DLD1 (cell line): ENCODE measurements around the gene RNF224.

ENCODE experiments used
- in situ Hi-C: cut with HindIII; loops from 2 replicates; pipeline ENCODE4 v1.10.0; 2017; ENCODE audit warnings: low sequenced_read_pairs

The RNF224 gene

GRCh38 chr9:137213160-137214060 is 13.9 kb upstream of the RNF224 start:
- in situ Hi-C loops = no loop called here

GRCh38 chr9:137214620-137215019 is 12.7 kb upstream of the RNF224 start:
- in situ Hi-C loops = no loop called here

GRCh38 chr9:137215196-137215986 is 11.9 kb upstream of the RNF224 start:
- in situ Hi-C loops = no loop called here

GRCh38 chr9:137216188-137216965 is 10.9 kb upstream of the RNF224 start:
- in situ Hi-C loops = no loop called here

DNA sequence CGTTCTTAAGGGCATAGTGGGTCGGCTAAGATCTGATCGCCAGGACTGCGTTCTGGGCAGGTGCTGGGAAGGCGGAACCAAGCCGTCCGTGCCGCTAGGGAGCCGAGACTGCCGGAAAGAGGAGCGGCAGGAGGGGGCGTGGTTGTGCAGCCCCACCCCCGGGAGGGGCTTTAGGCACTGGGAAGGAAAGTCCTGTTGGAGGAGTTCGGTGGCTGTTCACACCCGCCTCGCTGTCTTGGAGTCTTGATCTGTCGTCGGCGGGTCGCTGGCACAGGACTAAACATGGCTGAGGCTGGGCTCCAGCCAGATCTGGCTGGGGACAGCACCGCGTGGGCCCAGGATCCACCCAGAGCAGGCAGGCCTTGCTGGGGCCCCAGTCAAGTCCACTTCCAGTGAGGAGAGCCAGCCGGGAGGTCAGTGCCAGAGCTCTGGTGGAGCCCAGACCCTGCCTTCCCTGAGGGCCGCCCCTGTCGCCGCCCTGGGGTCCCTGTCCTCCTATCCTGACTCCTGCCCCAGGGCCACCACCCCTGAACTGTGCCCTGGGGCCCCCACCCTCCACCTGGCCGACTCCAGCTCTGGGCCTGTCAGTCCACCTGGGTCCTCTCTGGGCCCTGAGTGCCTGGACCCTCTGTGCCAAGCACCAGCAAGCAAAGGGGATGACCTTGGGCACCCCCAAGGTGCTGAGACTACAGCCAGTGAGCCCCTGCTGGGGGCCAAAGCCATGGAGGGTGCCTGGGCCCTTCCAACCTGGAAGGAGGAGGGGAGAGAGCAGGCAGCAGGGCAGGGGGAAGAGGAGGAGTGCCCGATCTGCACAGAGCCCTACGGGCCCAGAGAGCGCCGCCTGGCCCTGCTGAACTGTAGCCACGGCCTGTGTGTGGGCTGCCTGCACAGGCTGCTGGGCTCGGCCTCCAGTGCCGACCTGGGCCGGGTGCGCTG is 9.8 kb upstream of the RNF224 start:
- in situ Hi-C loops = no loop called here

GRCh38 chr9:137218212-137218753 is 9.0 kb upstream of the RNF224 start:
- in situ Hi-C loops = no loop called here

- in situ Hi-C loops = no loop called here
Measured at GRCh38 chr9:137218754-137219271, 8.5 kb upstream of the RNF224 start.

GRCh38 chr9:137219757-137220316 is 7.5 kb upstream of the RNF224 start:
- in situ Hi-C loops = no loop called here

DNA sequence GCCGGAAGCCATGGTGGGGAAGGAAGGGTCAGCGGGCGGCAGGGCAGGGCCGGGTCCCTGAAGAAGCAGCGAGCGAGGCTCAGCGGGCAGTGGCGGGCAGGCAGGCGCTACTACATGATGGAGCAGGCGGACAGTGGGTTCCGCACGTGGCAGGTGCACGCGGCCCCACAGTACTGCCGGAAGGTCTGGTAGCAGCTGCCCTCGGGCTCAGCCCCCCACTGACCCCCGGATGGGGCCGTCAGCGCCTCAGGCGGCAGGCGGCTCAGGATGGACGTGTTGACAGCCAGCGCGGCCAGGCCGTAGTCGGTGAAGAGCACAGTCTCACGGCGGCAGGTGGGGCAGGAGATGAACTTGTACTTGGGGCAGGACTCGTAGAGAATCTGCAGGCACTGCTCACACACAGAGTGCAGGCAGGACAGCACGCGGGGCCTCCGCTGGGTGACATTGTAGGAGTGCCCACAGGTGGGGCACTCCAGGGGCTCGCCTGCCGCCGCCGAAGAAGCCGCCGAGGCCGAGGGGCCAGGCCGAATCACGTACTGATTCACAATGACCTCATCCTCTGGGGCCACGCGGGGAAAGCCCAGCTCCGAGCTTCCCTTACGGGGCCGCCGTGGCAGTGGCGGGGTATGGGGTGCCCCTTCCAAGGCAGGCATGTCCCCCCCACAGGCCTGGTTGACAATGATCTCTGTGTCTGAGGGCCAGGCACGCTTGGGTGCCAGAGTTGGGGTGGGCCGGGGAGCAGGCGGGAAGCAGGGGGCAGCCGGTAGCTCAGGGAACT is 6.8 kb upstream of the RNF224 start:
- in situ Hi-C loops = no loop called here

DNA sequence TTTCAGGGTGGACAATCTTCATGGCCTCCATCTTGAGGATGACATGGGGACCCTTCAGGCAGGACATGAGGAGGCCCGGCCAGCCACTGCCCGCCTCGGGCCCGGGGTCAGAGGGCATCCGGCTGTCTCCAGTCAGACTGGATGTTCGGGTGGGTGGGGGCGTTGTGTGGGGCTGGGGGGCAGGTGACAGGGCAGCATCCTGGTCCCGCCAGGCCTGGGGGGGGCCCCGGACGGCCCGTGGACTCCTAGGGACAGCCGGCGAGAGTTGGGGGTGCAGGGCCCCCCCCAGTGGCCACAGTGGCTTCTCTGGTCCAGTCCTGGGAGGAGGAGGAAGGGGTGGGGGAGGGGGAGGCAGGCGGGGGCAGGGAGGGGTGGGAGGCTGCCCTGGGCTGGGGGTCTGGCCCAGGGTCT is 6.2 kb upstream of the RNF224 start:
- in situ Hi-C loops = no loop called here

DNA sequence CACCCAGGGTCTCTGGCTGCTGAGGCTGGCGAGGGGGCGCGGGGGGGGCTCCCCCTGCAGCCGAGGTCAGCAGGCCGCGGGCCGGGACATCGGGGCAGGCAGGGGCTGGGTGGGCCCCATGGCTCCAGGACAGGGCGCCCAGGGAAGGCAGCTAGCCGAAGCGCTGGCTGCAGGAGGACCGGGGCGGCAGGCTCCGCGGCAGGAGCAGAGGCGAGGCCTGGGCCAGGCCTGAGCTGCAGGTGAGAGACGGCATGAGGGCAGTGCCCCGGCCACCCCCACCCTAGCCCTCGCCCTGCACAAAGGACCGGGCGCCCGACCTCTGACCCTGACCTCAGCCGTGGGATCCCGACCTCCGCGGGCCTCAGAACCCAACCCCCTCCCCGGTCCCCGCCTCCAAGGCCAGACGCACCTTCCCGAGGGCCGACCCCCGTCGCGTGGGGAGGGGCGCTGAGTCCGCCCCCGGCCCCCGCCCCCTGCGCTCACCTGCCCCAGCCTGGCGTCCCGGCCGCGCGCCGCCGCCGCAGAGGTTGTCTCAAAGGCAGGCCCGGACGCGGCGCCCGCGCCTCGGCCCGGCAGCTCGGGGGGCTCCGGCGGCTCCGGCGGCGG is 5.7 kb upstream of the RNF224 start:
- in situ Hi-C loops = no loop called here

- in situ Hi-C loops = no loop called here
Measured at GRCh38 chr9:137222190-137223077, 4.9 kb upstream of the RNF224 start, which contains the start of gene RNF208. Gene RNF208, minus strand, starts transcription at chr9:137222240. Its CDS starts 1,028 bp downstream, at chr9:137221212.

DNA sequence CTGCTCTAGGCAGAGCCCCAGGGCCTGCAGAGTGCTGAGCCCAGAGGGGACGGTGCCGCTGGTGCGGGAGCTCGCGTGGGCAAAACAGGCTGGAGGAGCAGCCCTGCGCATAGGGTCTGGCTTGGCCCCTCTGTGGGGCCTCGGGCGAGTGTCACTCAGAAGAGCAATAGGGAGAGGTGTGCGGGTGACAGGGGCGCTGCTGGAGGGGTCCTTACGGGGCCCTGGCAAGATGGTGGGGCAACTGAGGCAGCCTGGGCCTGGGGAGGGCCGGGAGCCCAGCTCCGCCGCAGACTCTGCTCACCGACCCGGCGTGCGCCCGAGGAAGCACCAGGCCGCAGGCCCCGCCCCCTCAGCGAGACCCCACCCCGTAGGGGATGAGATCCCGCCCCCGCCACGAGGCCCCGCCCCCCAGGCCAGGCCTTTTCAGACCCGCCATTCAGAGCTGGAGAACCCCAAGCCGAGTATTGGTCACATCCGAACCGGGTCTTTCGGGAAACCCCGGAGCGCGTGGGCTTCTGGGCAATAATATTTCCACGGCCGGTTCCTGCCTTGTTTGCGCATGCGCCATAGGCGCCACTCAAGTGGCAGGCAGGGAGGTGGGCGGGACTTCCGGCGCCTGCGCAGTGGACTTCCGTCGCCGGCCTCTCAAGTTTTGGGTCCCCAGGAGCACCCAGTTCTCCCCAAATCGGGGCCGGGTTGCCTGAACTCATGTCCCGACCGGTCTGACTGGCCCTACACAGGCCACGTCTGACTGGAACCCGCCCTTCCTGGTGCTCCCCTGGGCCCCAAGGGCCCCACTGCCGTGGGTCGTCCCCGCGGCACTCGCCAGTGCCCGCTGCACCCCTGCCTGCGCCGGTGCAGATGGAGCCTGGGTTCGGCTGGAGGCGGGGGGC is 4.0 kb upstream of the RNF224 start:
- in situ Hi-C loops = no loop called here

DNA sequence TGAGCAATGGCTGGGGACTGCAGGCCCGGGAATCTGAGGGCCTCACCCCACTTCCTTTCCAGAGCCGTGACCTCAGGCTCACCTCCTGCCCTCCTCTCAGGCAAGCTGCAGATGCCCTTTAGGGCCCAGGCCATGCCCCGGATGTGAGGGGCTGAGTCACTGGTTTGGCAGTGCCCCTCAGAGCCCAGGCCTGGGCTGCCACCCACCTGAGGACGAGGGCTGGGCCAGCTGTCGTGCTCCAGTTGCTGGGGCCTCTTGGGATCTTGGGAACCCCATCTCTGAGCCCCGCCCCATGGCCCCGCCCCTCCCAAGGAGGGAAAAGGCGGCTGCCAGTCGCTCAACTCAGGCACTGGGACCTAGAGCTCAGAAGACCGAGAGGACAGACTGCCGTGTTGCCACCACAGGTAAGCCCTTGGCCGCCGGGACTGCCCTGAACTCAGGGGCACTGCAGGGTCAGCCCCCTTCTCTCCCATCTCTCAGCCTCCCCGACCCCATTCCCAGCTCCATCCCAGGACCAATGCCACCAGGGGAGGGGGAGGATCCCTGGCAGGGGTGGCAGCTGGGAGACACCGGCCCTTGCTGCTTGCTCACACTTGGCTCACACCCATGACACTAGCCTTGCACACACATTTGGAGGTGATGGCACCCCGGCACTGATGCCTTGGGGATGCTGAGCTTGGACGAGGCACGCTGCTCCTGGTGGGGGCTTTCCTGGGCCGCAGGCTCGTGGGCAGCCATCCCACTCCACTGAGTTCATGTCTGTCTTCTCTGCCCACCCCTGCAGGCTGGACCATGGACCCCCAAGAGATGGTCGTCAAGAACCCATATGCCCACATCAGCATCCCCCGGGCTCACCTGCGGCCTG is 2.2 kb upstream of the RNF224 start, which contains the start of gene CYSRT1:
CYSRT1 (plus strand) TSS at position 345 of the 865 bp plus-strand sequence; CDS start at position 793, 448 bp downstream.
- in situ Hi-C loops = no loop called here
